Naive thymus-derived CD8-positive, alpha-beta T cell (primary cell): Measurements from ENCODE around the gene ASPSCR1. TPM values are rescaled to one million over a fixed set of nuclear protein-coding genes. Genes with fewer than 3 reads are reported as not detected.
"Not testable (repeated sequence)": the region's sequence is repeated elsewhere in the genome, so short reads cannot be mapped to it uniquely, and the experiment has no call there.

Source experiments
- ATAC-seq, 2 donors: fragments of 150-1000 bp; cut with Tn5 transposase in 1 of 2; sonication (Bioruptor Pico), chemical (Tn5 transposase) in 1 of 2; 1 replicate in 1 of 2; 2 replicates in 1 of 2; pipeline ENCODE4 v1.10.0; 2021; ENCODE audit warnings: mild to moderate bottlenecking in 2 of 2, moderate library complexity in 2 of 2
- POLR2A ChIA-PET: fragments of 350-600 bp; sonication (Branson Sonifier 250); formaldehyde crosslinking; loops from one replicate; lab custom pipeline; 2021; ENCODE audit warnings: antibody characterized with exemption; lab: Charles Lee
- DNase-seq, 10 donors: peaks; one replicate each; pipeline versions ENCODE4 v3.0.0 to v3.0.0-alpha.2; 2020 to 2022
- H3K27ac Mint-ChIP-seq, 10 donors: one replicate each; pipeline ENCODE4 v1.8.0; 2020 to 2022; ENCODE audit warnings: mild to moderate bottlenecking in 10 of 10, mixed read lengths in 10 of 10, moderate library complexity in 4 of 10, inconsistent platforms in 1 of 10
- H3K27me3 Mint-ChIP-seq, 5 donors: one replicate each; pipeline ENCODE4 v1.8.0; 2021 to 2022; ENCODE audit warnings: mixed read lengths in 5 of 5
- H3K36me3 Mint-ChIP-seq, 3 donors: one replicate each; pipeline ENCODE4 v1.8.0; 2020 to 2022; ENCODE audit warnings: mixed read lengths in 3 of 3, mild to moderate bottlenecking in 2 of 3, inconsistent platforms in 1 of 3
- H3K4me1 Mint-ChIP-seq, 4 donors: one replicate each; pipeline ENCODE4 v1.8.0; 2021 to 2022; ENCODE audit warnings: mixed read lengths in 4 of 4
- H3K4me3 Mint-ChIP-seq, 10 donors: one replicate each; pipeline ENCODE4 v1.8.0; 2020 to 2022; ENCODE audit warnings: mild to moderate bottlenecking in 10 of 10, mixed read lengths in 10 of 10, moderate library complexity in 6 of 10, inconsistent platforms in 1 of 10
- H3K9me3 Mint-ChIP-seq, 9 donors: one replicate each; pipeline ENCODE4 v1.8.0; 2020 to 2022; ENCODE audit warnings: mixed read lengths in 9 of 9, mild to moderate bottlenecking in 3 of 9, inconsistent platforms in 1 of 9, moderate library complexity in 1 of 9
- polyA plus RNA-seq, 3 donors: library from polyadenylated mRNA; unstranded; fragments of 300-500 nt; fragmentation: Illumina TruSeq; gene quantifications; one replicate each; pipeline ENCODE4 v1.2.3, GENCODE V29; 2021
- total RNA-seq, 8 experiments: library from RNA in 2 of 8; stranded (reverse) in 2 of 8; gene quantifications; one replicate each; pipeline ENCODE4 v1.2.3 and lab custom pipeline; 2021 to 2026

The ASPSCR1 gene
- total and polyA plus RNA-seq, 5 experiments from 2014 or later = 28.1 to 47.7 (median 33.4) TPM

- Mint-ChIP-seq H3K27ac (no peak within 1 kb of the TSS), H3K4me3 (no peak within 1 kb of the TSS), H3K36me3 (no peaks in the 10 kb centered on the region), H3K27me3 (no peaks in the 10 kb centered on the region), H3K9me3 (no peaks in the 10 kb centered on the region), H3K4me1 (peaks cover 4 to 6% (median 4%) of the 10 kb centered on the region in 4 donors)
- POLR2A ChIA-PET = no interaction called here
- ATAC-seq = no peak
- DNase-seq = no peak
These were observed 30.2 kb upstream of the ASPSCR1 start, which contains the start of gene MYADML2 for GRCh38 chr17:81947189-81947588. TSS of gene MYADML2 (minus strand) at chr17:81947233. CDS start at chr17:81941741, 5,492 bp downstream.

- POLR2A ChIA-PET = no interaction called here
- Mint-ChIP-seq H3K27ac (no peak overlapping the region), H3K27me3 (no peaks in the 10 kb centered on the region), H3K36me3 (no peaks in the 10 kb centered on the region), H3K9me3 (no peaks in the 10 kb centered on the region), H3K4me3 (no peak overlapping the region), H3K4me1 (peaks cover 4 to 8% (median 5%) of the 10 kb centered on the region in 4 donors)
- DNase-seq (no peak), ATAC-seq (no peak)
These were observed 28.6 kb upstream of the ASPSCR1 start for GRCh38 chr17:81948635-81949378.

- Mint-ChIP-seq H3K27me3 (no peaks in the 10 kb centered on the region), H3K4me3 (no peak overlapping the region), H3K27ac (no peak overlapping the region), H3K4me1 (peaks cover 4 to 8% (median 5%) of the 10 kb centered on the region in 4 donors), H3K36me3 (no peaks in the 10 kb centered on the region), H3K9me3 (no peaks in the 10 kb centered on the region)
- POLR2A ChIA-PET = interaction anchor here (0.8 kb wide), 1 partner anchor 12 kb away, joined by 3 read pairs; no protein-coding TSS in a partner anchor
- no peak for DNase-seq
- no peak for ATAC-seq
These were observed 26.9 kb upstream of the ASPSCR1 start for GRCh38 chr17:81950501-81950900.

- peak overlapping the region in 5 of 10 donors; percentile 22 to 70 (median 35) for H3K27ac Mint-ChIP-seq
- POLR2A ChIA-PET = interaction anchor here (0.6 to 1.3 kb wide), 2 partner anchors 8 to 82 kb away, joined by 3 to 4 read pairs; no protein-coding TSS in a partner anchor
- no peaks in the 10 kb centered on the region for H3K27me3 Mint-ChIP-seq
- peaks cover 4 to 8% (median 5%) of the 10 kb centered on the region in 4 donors for H3K4me1 Mint-ChIP-seq
- ATAC-seq (no peak), DNase-seq (no peak)
- H3K9me3 Mint-ChIP-seq = no peaks in the 10 kb centered on the region
- H3K36me3 Mint-ChIP-seq = no peaks in the 10 kb centered on the region
- peak overlapping the region in 2 of 10 donors; percentile 38 to 46 for H3K4me3 Mint-ChIP-seq
These were observed 25.4 kb upstream of the ASPSCR1 start for GRCh38 chr17:81951785-81952684.

GRCh38 chr17:81952792-81953228, 24.6 kb upstream of the ASPSCR1 start:
- Mint-ChIP-seq H3K36me3 (no peaks in the 10 kb centered on the region), H3K27ac (no peak overlapping the region), H3K27me3 (peaks cover 0 to 4% (median 0%) of the 10 kb centered on the region in 5 donors), H3K9me3 (no peaks in the 10 kb centered on the region), H3K4me1 (peaks cover 4 to 8% (median 5%) of the 10 kb centered on the region in 4 donors), H3K4me3 (no peak overlapping the region)
- POLR2A ChIA-PET = interaction anchor here (0.5 to 1.3 kb wide), 4 partner anchors 8 to 83 kb away, joined by 3 to 4 read pairs (median 4); no protein-coding TSS in a partner anchor
- DNase-seq (no peak), ATAC-seq (no peak)

GRCh38 chr17:81953443-81953842, 24.0 kb upstream of the ASPSCR1 start:
- not testable (repeated sequence) for H3K4me3 Mint-ChIP-seq, H3K9me3 Mint-ChIP-seq, H3K27me3 Mint-ChIP-seq, DNase-seq, H3K4me1 Mint-ChIP-seq, H3K36me3 Mint-ChIP-seq, ATAC-seq
- POLR2A ChIA-PET = interaction anchor here (0.5 to 1.3 kb wide), 3 partner anchors 10 to 83 kb away, joined by 3 to 4 read pairs (median 4); no protein-coding TSS in a partner anchor
- peak overlapping the region in 1 of 10 donors; percentile 51 for H3K27ac Mint-ChIP-seq

- ATAC-seq = no peak
- peaks cover 4 to 11% (median 8%) of the 10 kb centered on the region in 4 donors for H3K4me1 Mint-ChIP-seq
- POLR2A ChIA-PET = no interaction called here
- H3K9me3 Mint-ChIP-seq = no peaks in the 10 kb centered on the region
- peak overlapping the region in 1 of 10 donors; percentile 76 for H3K27ac Mint-ChIP-seq
- H3K27me3 Mint-ChIP-seq = peaks cover 0 to 13% (median 9%) of the 10 kb centered on the region in 5 donors
- no peak for DNase-seq
- H3K4me3 Mint-ChIP-seq = no peak overlapping the region
- H3K36me3 Mint-ChIP-seq = no peaks in the 10 kb centered on the region
These were observed 23.0 kb upstream of the ASPSCR1 start for GRCh38 chr17:81954131-81955057.

GRCh38 chr17:81955058-81955681, 22.3 kb upstream of the ASPSCR1 start:
- ATAC-seq (no peak), DNase-seq (no peak)
- peaks cover 0 to 13% (median 9%) of the 10 kb centered on the region in 5 donors for H3K27me3 Mint-ChIP-seq
- H3K9me3 Mint-ChIP-seq = no peaks in the 10 kb centered on the region
- H3K4me3 Mint-ChIP-seq = no peak overlapping the region
- POLR2A ChIA-PET = interaction anchor here (0.9 kb wide), 2 partner anchors 67 to 403 kb away, joined by 3 read pairs; partner anchors contain the start of genes CENPX and FAAP100
- peaks cover 4 to 11% (median 8%) of the 10 kb centered on the region in 4 donors for H3K4me1 Mint-ChIP-seq
- no peaks in the 10 kb centered on the region for H3K36me3 Mint-ChIP-seq
- peak overlapping the region in 1 of 10 donors; percentile 76 for H3K27ac Mint-ChIP-seq

GRCh38 chr17:81955756-81956544, 21.5 kb upstream of the ASPSCR1 start:
- ATAC-seq (no peak), DNase-seq (no peak)
- Mint-ChIP-seq H3K36me3 (no peaks in the 10 kb centered on the region), H3K27me3 (peaks cover 0 to 14% (median 9%) of the 10 kb centered on the region in 5 donors), H3K9me3 (no peaks in the 10 kb centered on the region), H3K4me3 (no peak overlapping the region), H3K27ac (no peak overlapping the region), H3K4me1 (peaks cover 4 to 11% (median 8%) of the 10 kb centered on the region in 4 donors)
- POLR2A ChIA-PET = interaction anchor here (0.5 to 0.9 kb wide), 3 partner anchors 66 to 404 kb away, joined by 3 read pairs; partner anchors contain the start of genes CENPX and FAAP100

GRCh38 chr17:81956607-81957589, 20.5 kb upstream of the ASPSCR1 start:
- ATAC-seq (no peak), DNase-seq (no peak)
- Mint-ChIP-seq H3K4me3 (no peak overlapping the region), H3K9me3 (no peaks in the 10 kb centered on the region), H3K27me3 (peaks cover 0 to 14% (median 9%) of the 10 kb centered on the region in 5 donors), H3K36me3 (no peaks in the 10 kb centered on the region), H3K27ac (peak overlapping the region in 1 of 10 donors; percentile 65), H3K4me1 (peaks cover 1 to 7% (median 5%) of the 10 kb centered on the region in 4 donors)
- POLR2A ChIA-PET = interaction anchor here (0.5 kb wide), 1 partner anchor 238 kb away, joined by 3 read pairs; no protein-coding TSS in a partner anchor
